ENCODE data around the gene KCTD16. TPM values are rescaled to one million over a fixed set of nuclear protein-coding genes. Genes with fewer than 3 reads are reported as not detected.

Gene KCTD16
- total and polyA plus RNA-seq, 7 experiments from 2014 or later: 0.07 to 0.22 (median 0.13) TPM; not detected in 4

- H3K4me1 ChIP-seq (ENCODE audit: control insufficient read depth in 2 of 2, insufficient read depth in 2 of 2, low read length in 2 of 2): no peaks in the 10 kb centered on the region
- POLR2A ChIA-PET: no interaction called here
- intact Hi-C loops (cut with micrococcal nuclease): no loop called here
- Mint-ChIP-seq H3K9me3 (peaks cover 0 to 22% (median 7%) of the 10 kb centered on the region in 11 donors), H3K27ac (no peak overlapping the region), H3K36me3 (no peaks in the 10 kb centered on the region), H3K27me3 (no peaks in the 10 kb centered on the region), H3K4me3 (no peak overlapping the region), H3K4me1 (no peaks in the 10 kb centered on the region)
- no peaks in the 10 kb centered on the region for H3K36me3 ChIP-seq (ENCODE audit: control insufficient read depth in 2 of 3, insufficient read depth in 3 of 3, low read length in 3 of 3)
- H3K27me3 ChIP-seq (ENCODE audit: control insufficient read depth in 2 of 2, insufficient read depth in 2 of 2, low read length in 2 of 2): no peaks in the 10 kb centered on the region
- H3K27ac ChIP-seq (ENCODE audit: low read depth, low read length): no peak overlapping the region
- DNase-seq (no peak), ATAC-seq (no peak)
- CTCF ChIA-PET: no interaction called here
- H3K4me3 ChIP-seq (ENCODE audit: low read length): no peak overlapping the region
- H3K9me3 ChIP-seq (ENCODE audit: control insufficient read depth in 2 of 3, low read length in 3 of 3): no peaks in the 10 kb centered on the region
Observed at GRCh38 chr5:144485540-144485939, 314.9 kb downstream of the KCTD16 start.

DNA sequence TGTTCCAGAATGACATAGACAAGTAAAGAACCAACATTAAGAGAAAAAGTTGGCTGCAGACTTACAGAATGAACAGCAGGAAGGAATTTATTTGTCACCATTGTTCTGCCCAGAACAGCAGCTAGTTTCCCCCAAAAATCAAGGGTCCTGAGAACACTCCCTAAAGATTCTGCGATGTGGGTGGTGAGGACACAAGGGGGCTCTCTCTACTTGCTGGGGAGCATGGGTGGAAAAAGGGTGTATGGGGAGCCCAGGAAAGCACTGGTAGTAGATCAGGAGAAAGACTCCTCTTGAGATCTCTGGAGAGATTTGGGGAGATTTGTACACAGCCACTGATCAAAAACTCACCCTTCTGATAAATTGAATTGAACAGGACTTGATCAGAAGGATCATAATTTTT lies 316.5 kb downstream of the KCTD16 start:
- no peak overlapping the region for H3K4me3 ChIP-seq (ENCODE audit: low read length)
- intact Hi-C loops (cut with micrococcal nuclease): no loop called here
- no peaks in the 10 kb centered on the region for H3K4me1 ChIP-seq (ENCODE audit: control insufficient read depth in 2 of 2, insufficient read depth in 2 of 2, low read length in 2 of 2)
- H3K27ac ChIP-seq (ENCODE audit: low read depth, low read length): no peak overlapping the region
- Mint-ChIP-seq H3K9me3 (peaks cover 0 to 29% (median 10%) of the 10 kb centered on the region in 11 donors), H3K4me3 (no peak overlapping the region), H3K27me3 (no peaks in the 10 kb centered on the region), H3K36me3 (no peaks in the 10 kb centered on the region), H3K4me1 (no peaks in the 10 kb centered on the region), H3K27ac (no peak overlapping the region)
- no peaks in the 10 kb centered on the region for H3K36me3 ChIP-seq (ENCODE audit: control insufficient read depth in 2 of 3, insufficient read depth in 3 of 3, low read length in 3 of 3)
- ATAC-seq: no peak
- POLR2A ChIA-PET: no interaction called here
- no peak for DNase-seq
- H3K9me3 ChIP-seq (ENCODE audit: control insufficient read depth in 2 of 3, low read length in 3 of 3): no peaks in the 10 kb centered on the region
- no peaks in the 10 kb centered on the region for H3K27me3 ChIP-seq (ENCODE audit: control insufficient read depth in 2 of 2, insufficient read depth in 2 of 2, low read length in 2 of 2)
- CTCF ChIA-PET: no interaction called here

- intact Hi-C loops (cut with micrococcal nuclease): no loop called here
- Mint-ChIP-seq H3K4me1 (no peaks in the 10 kb centered on the region), H3K36me3 (no peaks in the 10 kb centered on the region), H3K4me3 (no peak overlapping the region), H3K9me3 (peaks cover 0 to 29% (median 13%) of the 10 kb centered on the region in 11 donors), H3K27ac (no peak overlapping the region), H3K27me3 (no peaks in the 10 kb centered on the region)
- ATAC-seq (no peak), DNase-seq (no peak)
- H3K4me1 ChIP-seq (ENCODE audit: control insufficient read depth in 2 of 2, insufficient read depth in 2 of 2, low read length in 2 of 2): no peaks in the 10 kb centered on the region
- H3K36me3 ChIP-seq (ENCODE audit: control insufficient read depth in 2 of 3, insufficient read depth in 3 of 3, low read length in 3 of 3): no peaks in the 10 kb centered on the region
- H3K27me3 ChIP-seq (ENCODE audit: control insufficient read depth in 2 of 2, insufficient read depth in 2 of 2, low read length in 2 of 2): no peaks in the 10 kb centered on the region
- H3K4me3 ChIP-seq (ENCODE audit: low read length): no peak overlapping the region
- ChIA-PET POLR2A (no interaction called here), CTCF (no interaction called here)
- H3K9me3 ChIP-seq (ENCODE audit: control insufficient read depth in 2 of 3, low read length in 3 of 3): no peaks in the 10 kb centered on the region
- H3K27ac ChIP-seq (ENCODE audit: low read depth, low read length): no peak overlapping the region
Observed at GRCh38 chr5:144487761-144488160, 317.1 kb downstream of the KCTD16 start.

- CTCF ChIA-PET: no interaction called here
- Histone ChIP-seq H3K36me3 (ENCODE audit: control insufficient read depth in 2 of 3, insufficient read depth in 3 of 3, low read length in 3 of 3) (no peaks in the 10 kb centered on the region), H3K27me3 (ENCODE audit: control insufficient read depth in 2 of 2, insufficient read depth in 2 of 2, low read length in 2 of 2) (no peaks in the 10 kb centered on the region), H3K4me3 (ENCODE audit: low read length) (no peak overlapping the region), H3K4me1 (ENCODE audit: control insufficient read depth in 2 of 2, insufficient read depth in 2 of 2, low read length in 2 of 2) (no peaks in the 10 kb centered on the region), H3K27ac (ENCODE audit: low read depth, low read length) (no peak overlapping the region), H3K9me3 (ENCODE audit: control insufficient read depth in 2 of 3, low read length in 3 of 3) (no peaks in the 10 kb centered on the region)
- H3K27ac Mint-ChIP-seq: no peak overlapping the region
- DNase-seq: no peak
- peaks cover 0 to 20% (median 7%) of the 10 kb centered on the region in 11 donors for H3K9me3 Mint-ChIP-seq
- no peaks in the 10 kb centered on the region for H3K4me1 Mint-ChIP-seq
- H3K4me3 Mint-ChIP-seq: no peak overlapping the region
- H3K27me3 Mint-ChIP-seq: peaks cover 0 to 5% (median 0%) of the 10 kb centered on the region in 5 donors
- ATAC-seq: no peak
- no peaks in the 10 kb centered on the region for H3K36me3 Mint-ChIP-seq
- POLR2A ChIA-PET: no interaction called here
- intact Hi-C loops (cut with micrococcal nuclease): no loop called here
Observed at GRCh38 chr5:144503123-144503522, 332.4 kb downstream of the KCTD16 start.

GRCh38 chr5:144504929-144505577 lies 334.4 kb downstream of the KCTD16 start:
- Histone ChIP-seq H3K4me3 (ENCODE audit: low read length) (no peak overlapping the region), H3K27ac (ENCODE audit: low read depth, low read length) (no peak overlapping the region), H3K36me3 (ENCODE audit: control insufficient read depth in 2 of 3, insufficient read depth in 3 of 3, low read length in 3 of 3) (no peaks in the 10 kb centered on the region), H3K27me3 (ENCODE audit: control insufficient read depth in 2 of 2, insufficient read depth in 2 of 2, low read length in 2 of 2) (no peaks in the 10 kb centered on the region), H3K4me1 (ENCODE audit: control insufficient read depth in 2 of 2, insufficient read depth in 2 of 2, low read length in 2 of 2) (no peaks in the 10 kb centered on the region), H3K9me3 (ENCODE audit: control insufficient read depth in 2 of 3, low read length in 3 of 3) (no peaks in the 10 kb centered on the region)
- no peak overlapping the region for H3K4me3 Mint-ChIP-seq
- H3K9me3 Mint-ChIP-seq: peaks cover 0 to 14% (median 4%) of the 10 kb centered on the region in 11 donors
- no peak overlapping the region for H3K27ac Mint-ChIP-seq
- ATAC-seq: no peak
- no peak for DNase-seq
- ChIA-PET POLR2A (no interaction called here), CTCF (no interaction called here)
- intact Hi-C loops (cut with micrococcal nuclease): no loop called here
- H3K36me3 Mint-ChIP-seq: no peaks in the 10 kb centered on the region
- peaks cover 0 to 5% (median 0%) of the 10 kb centered on the region in 5 donors for H3K27me3 Mint-ChIP-seq
- H3K4me1 Mint-ChIP-seq: no peaks in the 10 kb centered on the region

DNA sequence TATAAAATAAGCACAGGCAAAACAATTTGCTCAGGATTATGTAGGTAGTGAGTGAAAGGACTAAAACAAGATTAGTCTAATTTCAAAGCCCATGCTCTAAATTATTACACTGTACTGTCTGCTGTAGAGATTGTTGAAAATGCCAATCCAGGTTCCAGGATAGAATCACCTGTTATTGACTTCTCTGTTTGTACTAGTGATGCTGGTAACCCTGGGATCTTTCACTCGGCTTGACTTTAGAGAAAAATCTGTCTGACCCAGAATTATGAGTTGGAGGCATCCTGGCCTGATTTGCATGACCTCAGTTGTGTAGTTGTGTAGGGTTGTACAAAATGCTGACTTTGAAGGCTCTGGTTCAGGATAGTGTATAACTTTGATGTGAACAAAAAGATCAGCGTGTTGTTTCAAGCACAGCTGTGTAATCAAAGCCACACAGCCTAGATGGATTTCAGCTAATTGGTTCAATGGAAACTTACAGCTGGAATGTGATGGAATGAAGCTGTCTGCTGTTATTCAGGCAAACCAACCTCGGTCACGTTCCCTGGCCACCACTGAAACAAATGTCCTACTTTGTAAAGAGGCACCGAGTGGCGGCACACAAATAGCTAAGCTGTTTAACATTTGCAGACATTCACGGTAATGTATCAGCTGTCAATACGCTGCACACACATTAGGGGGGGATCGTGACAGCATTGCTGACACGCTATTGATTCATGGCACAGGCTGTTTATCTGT lies 340.3 kb downstream of the KCTD16 start:
- Histone ChIP-seq H3K9me3 (ENCODE audit: control insufficient read depth in 2 of 3, low read length in 3 of 3) (no peaks in the 10 kb centered on the region), H3K4me3 (ENCODE audit: low read length) (no peak overlapping the region), H3K4me1 (ENCODE audit: control insufficient read depth in 2 of 2, insufficient read depth in 2 of 2, low read length in 2 of 2) (no peaks in the 10 kb centered on the region), H3K27ac (ENCODE audit: low read depth, low read length) (no peak overlapping the region), H3K27me3 (ENCODE audit: control insufficient read depth in 2 of 2, insufficient read depth in 2 of 2, low read length in 2 of 2) (no peaks in the 10 kb centered on the region), H3K36me3 (ENCODE audit: control insufficient read depth in 2 of 3, insufficient read depth in 3 of 3, low read length in 3 of 3) (no peaks in the 10 kb centered on the region)
- Mint-ChIP-seq H3K27ac (no peak overlapping the region), H3K36me3 (no peaks in the 10 kb centered on the region), H3K4me3 (no peak overlapping the region), H3K27me3 (no peaks in the 10 kb centered on the region), H3K9me3 (peaks cover 2 to 10% (median 5%) of the 10 kb centered on the region in 11 donors), H3K4me1 (no peaks in the 10 kb centered on the region)
- POLR2A ChIA-PET: no interaction called here
- intact Hi-C loops (cut with micrococcal nuclease): no loop called here
- CTCF ChIA-PET: no interaction called here
- ATAC-seq (no peak), DNase-seq (no peak)

DNA sequence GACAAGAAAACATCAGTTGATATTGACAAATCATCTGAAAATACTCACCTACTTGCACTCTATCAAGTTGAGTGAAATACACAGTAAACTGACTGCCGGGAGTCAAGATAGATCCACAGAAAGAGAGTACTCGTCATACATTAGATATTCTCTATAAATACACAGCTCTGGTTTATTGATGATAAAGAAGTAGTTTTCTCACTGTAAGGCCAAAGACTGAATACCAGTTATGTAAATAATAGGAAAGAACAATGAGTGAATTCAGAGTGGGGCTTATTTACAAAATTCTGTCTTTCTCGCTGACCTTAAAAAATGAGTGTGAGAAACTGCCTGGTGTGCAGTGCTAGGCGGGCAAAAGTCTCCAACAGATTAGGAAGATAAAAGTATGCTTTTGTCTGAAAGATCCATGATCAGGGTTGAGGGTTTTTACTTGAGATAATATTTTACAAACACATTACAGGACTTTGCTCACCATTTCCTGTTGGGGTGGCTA lies 341.0 kb downstream of the KCTD16 start:
- H3K4me1 Mint-ChIP-seq: no peaks in the 10 kb centered on the region
- Histone ChIP-seq H3K4me3 (ENCODE audit: low read length) (no peak overlapping the region), H3K4me1 (ENCODE audit: control insufficient read depth in 2 of 2, insufficient read depth in 2 of 2, low read length in 2 of 2) (no peaks in the 10 kb centered on the region), H3K9me3 (ENCODE audit: control insufficient read depth in 2 of 3, low read length in 3 of 3) (no peaks in the 10 kb centered on the region), H3K36me3 (ENCODE audit: control insufficient read depth in 2 of 3, insufficient read depth in 3 of 3, low read length in 3 of 3) (no peaks in the 10 kb centered on the region), H3K27ac (ENCODE audit: low read depth, low read length) (no peak overlapping the region), H3K27me3 (ENCODE audit: control insufficient read depth in 2 of 2, insufficient read depth in 2 of 2, low read length in 2 of 2) (no peaks in the 10 kb centered on the region)
- CTCF ChIA-PET: no interaction called here
- DNase-seq (no peak), ATAC-seq (no peak)
- H3K9me3 Mint-ChIP-seq: peaks cover 2 to 10% (median 5%) of the 10 kb centered on the region in 11 donors
- intact Hi-C loops (cut with micrococcal nuclease): no loop called here
- POLR2A ChIA-PET: no interaction called here
- H3K36me3 Mint-ChIP-seq: no peaks in the 10 kb centered on the region
- no peaks in the 10 kb centered on the region for H3K27me3 Mint-ChIP-seq
- H3K4me3 Mint-ChIP-seq: no peak overlapping the region
- no peak overlapping the region for H3K27ac Mint-ChIP-seq

All from naive thymus-derived CD4-positive, alpha-beta T cell (primary cell).